Panc1 (cell line): ENCODE data around the gene CIB1. TPM values are rescaled to one million over a fixed set of nuclear protein-coding genes. Genes with fewer than 3 reads are reported as not detected.

Source experiments
- ATAC-seq: fragments of 200-7000 bp; cut with Tn5 transposase; 2 replicates; pipeline ENCODE4 v1.9.1; 2020; ENCODE audit warnings: mild to moderate bottlenecking, moderate library complexity
- BruUV-seq: library from RNA; stranded (reverse); fragments of 400-500 nt; replicated peaks from 2 replicates; lab custom pipeline; 2021; lab: Mats Ljungman, UMichigan
- CTCF ChIA-PET: fragments of 300-600 bp; sonication (Branson Sonifier 250); formaldehyde crosslinking; loops from one replicate; lab custom pipeline; 2022; ENCODE audit warnings: antibody characterized with exemption; lab: Charles Lee
- POLR2A ChIA-PET: fragments of 300-600 bp; sonication (Branson Sonifier 250); formaldehyde crosslinking; loops from one replicate; lab custom pipeline; 2022; ENCODE audit warnings: antibody characterized with exemption; lab: Charles Lee
- DNase-seq: peaks from one replicate; pipeline ENCODE4 v3.0.0-alpha.2; 2010; ENCODE audit warnings: low read depth, low spot score
- H3K27ac ChIP-seq: 2 replicates; pipeline ENCODE4 v1.5.1; 2011; ENCODE audit warnings: mild to moderate bottlenecking, low read length, inconsistent platforms
- H3K27me3 ChIP-seq: fragments of 200-500 bp; sonication (Bioruptor generic); 2 replicates; pipeline ENCODE4 v1.6.0; 2014; ENCODE audit warnings: low read length, inconsistent platforms; ENCODE audit not compliant: control insufficient read depth, insufficient read depth
- H3K36me3 ChIP-seq: fragments of 200-500 bp; sonication (Bioruptor generic); 2 replicates; pipeline ENCODE4 v1.5.1; 2014; ENCODE audit warnings: inconsistent platforms, mild to moderate bottlenecking, low read length, moderate library complexity; ENCODE audit not compliant: control insufficient read depth, insufficient read depth
- H3K4me1 ChIP-seq: 2 replicates; pipeline ENCODE4 v1.5.1; 2011; ENCODE audit warnings: inconsistent platforms, mild to moderate bottlenecking, low read length, moderate library complexity; ENCODE audit not compliant: control insufficient read depth, insufficient read depth
- H3K4me3 ChIP-seq, 2 experiments: 2 replicates each; pipeline ENCODE4 v1.5.1; 2011 to 2012; ENCODE audit warnings: low read depth in 2 of 2, low read length in 2 of 2, mild to moderate bottlenecking in 2 of 2, inconsistent platforms in 1 of 2, moderate library complexity in 1 of 2
- H3K9me3 ChIP-seq: fragments of 200-500 bp; sonication (Bioruptor generic); 2 replicates; pipeline ENCODE4 v1.5.1; 2014; ENCODE audit warnings: low read depth, mild to moderate bottlenecking, inconsistent platforms, low read length, moderate library complexity; ENCODE audit not compliant: control insufficient read depth, insufficient read depth
- CTCF ChIP-seq: fragments of 450-650 bp; IDR thresholded peaks from 2 replicates; pipeline ENCODE4 v1.5.1; 2017; ENCODE audit warnings: mild to moderate bottlenecking
- POLR2AphosphoS5 ChIP-seq: IDR thresholded peaks from 2 replicates; pipeline ENCODE4 v1.6.1; 2012; ENCODE audit warnings: mild to moderate bottlenecking, low read depth, low read length, moderate library complexity
- REST ChIP-seq, 2 experiments: IDR thresholded peaks; 2 replicates each; pipeline ENCODE4 v1.6.1; 2011 to 2012; ENCODE audit warnings: low read depth in 2 of 2, control low read depth in 1 of 2, low read length in 1 of 2, mild to moderate bottlenecking in 1 of 2, moderate library complexity in 1 of 2; ENCODE audit not compliant: insufficient read depth in 1 of 2
- SIN3A ChIP-seq: IDR thresholded peaks from 2 replicates; pipeline ENCODE4 v1.6.1; 2012; ENCODE audit warnings: low read depth, mild to moderate bottlenecking, low read length, moderate library complexity, borderline replicate concordance; ENCODE audit not compliant: insufficient read depth
- TCF7L2 ChIP-seq: IDR thresholded peaks from 2 replicates; pipeline ENCODE4 v1.6.1; 2011; ENCODE audit warnings: mild to moderate bottlenecking, low read depth, low read length, inconsistent platforms
- in situ Hi-C: cut with HindIII; loops from 2 replicates; pipeline ENCODE4 v1.10.0; 2016; ENCODE audit warnings: low sequenced_read_pairs, low pct_unique_long_range_greater_than_20kb
- intact Hi-C: fragments of 100-400 bp; cut with micrococcal nuclease; formaldehyde crosslinking; loops from one replicate; pipeline ENCODE4 v1.10.0; 2022; ENCODE audit not compliant: unreplicated experiment
- total RNA-seq: library from RNA; stranded (reverse); gene quantifications from one replicate; pipeline ENCODE4 v1.2.1, GENCODE V29; 2021; ENCODE audit not compliant: unreplicated experiment

The CIB1 gene
- total RNA-seq, 1 experiment from 2014 or later, result 193 TPM

GRCh38 chr15:90201944-90202375, 31.8 kb downstream of the CIB1 start:
- ChIA-PET CTCF (no interaction called here), POLR2A (interaction anchor here (0.6 to 2.5 kb wide), 5 partner anchors 10 to 290 kb away, joined by 3 to 18 read pairs (median 3); no protein-coding TSS in a partner anchor)
- DNase-seq (no peak), ATAC-seq (peak; percentile 20)
- H3K9me3 ChIP-seq, result no peaks in the 10 kb centered on the region
- TF ChIP-seq CTCF (no peak), REST (IDR thresholded peaks at IDR 0.05; ENCODE audit: insufficient read depth in 1 of 2, low read depth in 2 of 2, low read length in 1 of 2) (no peak), POLR2AphosphoS5 (0 out of 2 replicates have a peak, but pooled peaks have one; percentile 11), TCF7L2 (peak; percentile 49; the same call in 1 of the 2 replicates), SIN3A (0 out of 2 replicates have a peak, but pooled peaks have one; percentile 27)
- in situ Hi-C loops (no loop called here), intact Hi-C loops (no loop called here)
- H3K4me1 ChIP-seq, result peaks cover 53% of the 10 kb centered on the region
- no TSS peak for BruUV-seq
- H3K27me3 ChIP-seq, result no peaks in the 10 kb centered on the region
- peak overlapping the region; percentile 87 to 100 for H3K4me3 ChIP-seq
- H3K36me3 ChIP-seq, result 0 out of 2 replicates have a peak, but pooled peaks cover 13% of the 10 kb centered on the region
- H3K27ac ChIP-seq, result peak overlapping the region; percentile 100

GRCh38 chr15:90201130-90201943, 32.4 kb downstream of the CIB1 start, which contains the start of gene SEMA4B:
Gene SEMA4B, plus strand, starts transcription at chr15:90201330. Its CDS starts 249 bp downstream, at chr15:90201579.
- Histone ChIP-seq H3K27me3 (no peaks in the 10 kb centered on the region), H3K4me1 (peaks cover 47% of the 10 kb centered on the region), H3K4me3 (peak within 1 kb of the TSS; percentile 87 to 100), H3K27ac (peak within 1 kb of the TSS; percentile 100), H3K36me3 (0 out of 2 replicates have a peak, but pooled peaks cover 13% of the 10 kb centered on the region), H3K9me3 (no peaks in the 10 kb centered on the region)
- no TSS peak for BruUV-seq
- CTCF ChIA-PET, result interaction anchor here (0.6 to 0.7 kb wide), 3 partner anchors 14 to 20 kb away, joined by 3 to 7 read pairs (median 4); no protein-coding TSS in a partner anchor
- DNase-seq, result no peak
- peak in 1 of 2 experiments; percentile 62; a peak in 1 of 4 replicates for TF ChIP-seq REST (IDR thresholded peaks at IDR 0.05; ENCODE audit: insufficient read depth in 1 of 2, low read depth in 2 of 2, low read length in 1 of 2)
- TF ChIP-seq TCF7L2, result no peak; the same call in 1 of the 2 replicates
- peak; percentile 93 for TF ChIP-seq POLR2AphosphoS5
- peak; percentile 76; the same call in 1 of the 2 replicates for TF ChIP-seq SIN3A
- TF ChIP-seq CTCF, result no peak
- ATAC-seq, result peak; percentile 79
- in situ Hi-C loops (no loop called here), intact Hi-C loops (no loop called here)
- POLR2A ChIA-PET, result interaction anchor here (0.6 to 2.5 kb wide), 11 partner anchors 10 to 289 kb away, joined by 3 to 18 read pairs (median 5); no protein-coding TSS in a partner anchor
